ENCODE results near the gene WFIKKN1. TPM values are rescaled to one million over a fixed set of nuclear protein-coding genes. Genes with fewer than 3 reads are reported as not detected.

The WFIKKN1 gene
- total and polyA plus RNA-seq, 2 of the 4 experiments (the other 2 are of a cell fraction): 0.10 TPM; not detected in 1

DNA sequence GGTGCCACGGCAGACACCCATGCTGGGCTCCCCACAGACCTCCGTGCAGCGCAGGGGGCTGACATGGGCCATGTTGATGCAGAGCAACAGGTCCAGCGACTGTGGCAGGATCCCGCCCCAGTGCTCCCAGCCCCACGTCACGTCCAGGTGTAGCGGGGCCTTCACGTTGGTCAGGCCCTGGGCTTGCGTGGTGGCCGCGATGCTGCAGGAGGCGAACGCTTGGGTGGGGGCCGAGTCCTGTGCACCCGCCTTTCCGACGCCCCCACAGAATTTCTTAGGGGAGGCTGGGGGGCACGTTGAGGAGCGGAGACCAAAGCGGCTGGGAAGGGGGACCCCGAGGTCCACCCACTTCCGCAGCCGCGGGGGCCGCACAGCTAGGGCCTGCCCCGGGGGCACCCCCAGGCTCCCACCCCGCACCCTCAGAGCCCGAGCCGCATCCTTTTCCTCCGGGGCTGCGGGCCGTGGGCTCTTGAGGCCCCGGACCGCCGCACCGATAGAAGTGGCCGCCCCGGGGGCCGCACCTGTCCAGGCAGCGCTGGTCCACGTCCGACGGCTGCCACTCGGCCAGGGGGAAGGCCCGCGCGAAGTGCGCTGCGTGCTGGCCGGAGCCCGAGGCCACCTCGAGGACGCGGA lies 4.9 kb downstream of the WFIKKN1 start:
- peak overlapping the region; percentile 46 for H3K56ac ChIP-seq (ENCODE audit: extremely low read depth, insufficient read depth, low read length)
- peak overlapping the region; percentile 89 for H3K14ac ChIP-seq (replicated peaks; ENCODE audit: low read depth, low read length)
- peaks cover 0 to 22% of the 10 kb centered on the region in 2 experiments; a peak in 2 of 4 replicates for H3K79me1 ChIP-seq (ENCODE audit: low read depth in 1 of 2, low read length in 2 of 2)
- peak overlapping the region; percentile 74 for H3K9ac ChIP-seq (ENCODE audit: low read depth, low read length)
- peak overlapping the region; percentile 77 for H3K4ac ChIP-seq (ENCODE audit: low read depth, low read length)
- POLR2A ChIA-PET (ENCODE audit: unreplicated experiment): no interaction called here
- WGBS, 2 experiments (ENCODE audit: extremely low coverage in 2 of 2, insufficient read length in 1 of 2): 8% methylated on average over 39 of the region's 55 CpGs; no CpG with 5 or more reads in 1 of the 2 experiments
- dilution Hi-C loops (cut with HindIII; ENCODE audit: low sequenced_read_pairs, unreplicated experiment): no loop called here
- peak overlapping the region; percentile 97 for H3K4me3 ChIP-seq (ENCODE audit: insufficient read depth, low read depth, low read length)
- in situ Hi-C loops (cut with MboI; ENCODE audit: low sequenced_read_pairs): no loop called here
- H4K8ac ChIP-seq (ENCODE audit: low read depth in 2 of 2, low read length in 2 of 2): peak overlapping the region in 1 of 2 experiments; percentile 84; a peak in 2 of 4 replicates
- CTCF ChIA-PET: interaction anchor here (0.6 kb wide), 1 partner anchor 184 kb away, joined by 3 read pairs; no protein-coding TSS in a partner anchor
- no peak overlapping the region for H2BK15ac ChIP-seq (ENCODE audit: low read depth, low read length)
- H2BK20ac ChIP-seq (ENCODE audit: low read depth, low read length): no peak overlapping the region
- H3K18ac ChIP-seq (ENCODE audit: low read depth, low read length): no peak overlapping the region
- H3K36me3 ChIP-seq (ENCODE audit: control insufficient read depth, insufficient read depth, low read length): peaks cover 12% of the 10 kb centered on the region; the same call in 1 of the 2 replicates
- H4K5ac ChIP-seq (ENCODE audit: low read depth, low read length): peak overlapping the region; percentile 58; the same call in 1 of the 2 replicates
- peak overlapping the region; percentile 100 for H2AFZ ChIP-seq (replicated peaks; ENCODE audit: low read length, poor library complexity)
- H2BK120ac ChIP-seq (ENCODE audit: low read depth, low read length): peak overlapping the region; percentile 37; the same call in 1 of the 2 replicates
- no peak overlapping the region for H3K23ac ChIP-seq (ENCODE audit: low read depth, low read length)
- H2AK5ac ChIP-seq (ENCODE audit: low read depth, low read length): peak overlapping the region; percentile 98
- BruUV-seq (replicated peaks): no TSS peak
- no peak for ATAC-seq (ENCODE audit: low read depth)
- H3K27me3 ChIP-seq (ENCODE audit: control insufficient read depth, insufficient read depth, low read length): no peaks in the 10 kb centered on the region
- H3K27ac ChIP-seq (ENCODE audit: insufficient read depth, low read length): peak overlapping the region; percentile 71
- H4K91ac ChIP-seq (ENCODE audit: insufficient read depth, low read depth, low read length): peak overlapping the region; percentile 66; the same call in 1 of the 2 replicates
- H3K4me1 ChIP-seq (ENCODE audit: control insufficient read depth, insufficient read depth, low read length): peaks cover 17% of the 10 kb centered on the region
- no peak for DNase-seq
- H2AK9ac ChIP-seq (replicated peaks; ENCODE audit: low read depth, low read length, poor library complexity): peak overlapping the region; percentile 91
- peaks cover 8% of the 10 kb centered on the region; the same call in 1 of the 2 replicates for H3K9me1 ChIP-seq (ENCODE audit: insufficient read depth, low read length)
- peaks cover 4% of the 10 kb centered on the region for H4K20me1 ChIP-seq (ENCODE audit: insufficient read depth, low read length)
- H2BK5ac ChIP-seq (ENCODE audit: low read depth, low read length, poor library complexity, severe bottlenecking): peak overlapping the region; percentile 77
- H3K4me2 ChIP-seq (ENCODE audit: low read depth, low read length): peak overlapping the region; percentile 98
- no peaks in the 10 kb centered on the region for H3K9me3 ChIP-seq (ENCODE audit: control insufficient read depth, insufficient read depth, low read length)
- intact Hi-C loops (cut with micrococcal nuclease): loop anchor here (1.0 to 5.0 kb wide), 3 partner anchors 8 to 108 kb away; partner anchors contain the start of gene CAPN15
- TF ChIP-seq NFE2L2 (IDR thresholded peaks at IDR 0.05; ENCODE audit: low read depth, low read length) (no peak), FOS (IDR thresholded peaks at IDR 0.05; ENCODE audit: low read depth, low read length) (no peak), MAZ (IDR thresholded peaks at IDR 0.05; ENCODE audit: borderline replicate concordance, low read depth, low read length) (no peak), MXI1 (IDR thresholded peaks at IDR 0.05; ENCODE audit: borderline replicate concordance, low read depth, low read length) (no peak), CHD1 (IDR thresholded peaks at IDR 0.05; ENCODE audit: low read depth, low read length) (no peak), RAD21 (IDR thresholded peaks at IDR 0.05; ENCODE audit: low read length) (no peak), MAFK (IDR thresholded peaks at IDR 0.05; ENCODE audit: low read depth, low read length) (no peak), SMC3 (IDR thresholded peaks at IDR 0.05; ENCODE audit: low read depth, low read length) (no peak), BHLHE40 (IDR thresholded peaks at IDR 0.05; ENCODE audit: low read depth, low read length) (no peak), RCOR1 (IDR thresholded peaks at IDR 0.05; ENCODE audit: insufficient replicate concordance, low read length) (no peak), CEBPB (IDR thresholded peaks at IDR 0.05; ENCODE audit: low read depth, low read length) (no peak), RFX5 (IDR thresholded peaks at IDR 0.05; ENCODE audit: low read depth, low read length) (no peak), POLR2A (IDR thresholded peaks at IDR 0.05; ENCODE audit: low read depth, low read length) (no peak)
- TF ChIP-seq, protein P1, sequence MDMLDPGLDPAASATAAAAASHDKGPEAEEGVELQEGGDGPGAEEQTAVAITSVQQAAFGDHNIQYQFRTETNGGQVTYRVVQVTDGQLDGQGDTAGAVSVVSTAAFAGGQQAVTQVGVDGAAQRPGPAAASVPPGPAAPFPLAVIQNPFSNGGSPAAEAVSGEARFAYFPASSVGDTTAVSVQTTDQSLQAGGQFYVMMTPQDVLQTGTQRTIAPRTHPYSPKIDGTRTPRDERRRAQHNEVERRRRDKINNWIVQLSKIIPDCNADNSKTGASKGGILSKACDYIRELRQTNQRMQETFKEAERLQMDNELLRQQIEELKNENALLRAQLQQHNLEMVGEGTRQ (IDR thresholded peaks at IDR 0.05; ENCODE audit: low read depth, low read length): no peak
- TF ChIP-seq, protein P2, sequence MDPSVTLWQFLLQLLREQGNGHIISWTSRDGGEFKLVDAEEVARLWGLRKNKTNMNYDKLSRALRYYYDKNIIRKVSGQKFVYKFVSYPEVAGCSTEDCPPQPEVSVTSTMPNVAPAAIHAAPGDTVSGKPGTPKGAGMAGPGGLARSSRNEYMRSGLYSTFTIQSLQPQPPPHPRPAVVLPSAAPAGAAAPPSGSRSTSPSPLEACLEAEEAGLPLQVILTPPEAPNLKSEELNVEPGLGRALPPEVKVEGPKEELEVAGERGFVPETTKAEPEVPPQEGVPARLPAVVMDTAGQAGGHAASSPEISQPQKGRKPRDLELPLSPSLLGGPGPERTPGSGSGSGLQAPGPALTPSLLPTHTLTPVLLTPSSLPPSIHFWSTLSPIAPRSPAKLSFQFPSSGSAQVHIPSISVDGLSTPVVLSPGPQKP (IDR thresholded peaks at IDR 0.05; ENCODE audit: borderline replicate concordance, low read depth, low read length): no peak
